Activated T-cell treated with anti-CD3 and anti-CD28 coated beads, Interleukin-2, amount 50 U/mL, for 72 hours (primary cell): Measurements from ENCODE around the gene ASTN2. TPM values are rescaled to one million over a fixed set of nuclear protein-coding genes. Genes with fewer than 3 reads are reported as not detected.

ENCODE experiments used
- ATAC-seq, 2 donors: fragments of 150-1000 bp; cut with Tn5 transposase; replicated peaks in 1 of 2; 2 replicates each; pipeline ENCODE4 v1.10.0; 2021; ENCODE audit warnings: moderate library complexity in 2 of 2, mild to moderate bottlenecking in 1 of 2
- DNase-seq, 2 donors: peaks; one replicate each; pipeline ENCODE4 v3.0.0; 2021 to 2022; ENCODE audit warnings: mixed read lengths in 1 of 2
- H3K27ac Mint-ChIP-seq: one replicate; pipeline ENCODE4 v1.8.0; 2022; ENCODE audit warnings: mild to moderate bottlenecking, moderate library complexity, mixed read lengths
- H3K27me3 Mint-ChIP-seq: one replicate; pipeline ENCODE4 v1.8.0; 2022; ENCODE audit warnings: low read depth, mixed read lengths
- H3K36me3 Mint-ChIP-seq, 2 donors: one replicate each; pipeline ENCODE4 v1.8.0; 2022; ENCODE audit warnings: mixed read lengths in 2 of 2, mild to moderate bottlenecking in 1 of 2; ENCODE audit not compliant: insufficient read depth in 2 of 2
- H3K4me1 Mint-ChIP-seq: one replicate; pipeline ENCODE4 v1.8.0; 2022; ENCODE audit warnings: low read depth, mixed read lengths
- H3K4me3 Mint-ChIP-seq, 2 donors: one replicate each; pipeline ENCODE4 v1.8.0; 2022; ENCODE audit warnings: mild to moderate bottlenecking in 2 of 2, mixed read lengths in 2 of 2, moderate library complexity in 2 of 2
- H3K9me3 Mint-ChIP-seq, 2 donors: one replicate each; pipeline ENCODE4 v1.8.0; 2022; ENCODE audit warnings: mixed read lengths in 2 of 2
- total RNA-seq, 2 donors: library from RNA; stranded (reverse); gene quantifications; one replicate each; pipeline ENCODE4 v1.2.3, GENCODE V29; 2022

ASTN2 gene
- total RNA-seq, 2 donors from 2014 or later: 4.2 to 5.6 TPM

- no peak overlapping the region for H3K27ac Mint-ChIP-seq
- no peak for DNase-seq
- H3K9me3 Mint-ChIP-seq: peaks cover 5 to 9% of the 10 kb centered on the region in 2 donors
- H3K4me3 Mint-ChIP-seq: no peak overlapping the region
- no peaks in the 10 kb centered on the region for H3K36me3 Mint-ChIP-seq
- H3K27me3 Mint-ChIP-seq: peaks cover 11% of the 10 kb centered on the region
- peaks cover 10% of the 10 kb centered on the region for H3K4me1 Mint-ChIP-seq
- ATAC-seq: no peak
Observed at GRCh38 chr9:116958881-116959280, 456.0 kb downstream of the ASTN2 start.

- Mint-ChIP-seq H3K4me3 (no peak overlapping the region), H3K4me1 (peaks cover 10% of the 10 kb centered on the region), H3K27ac (no peak overlapping the region), H3K36me3 (no peaks in the 10 kb centered on the region), H3K9me3 (peaks cover 3 to 4% of the 10 kb centered on the region in 2 donors), H3K27me3 (peaks cover 11% of the 10 kb centered on the region)
- no peak for DNase-seq
- no peak for ATAC-seq
Observed at GRCh38 chr9:116954731-116955130, 460.1 kb downstream of the ASTN2 start.

- Mint-ChIP-seq H3K27ac (no peak overlapping the region), H3K4me3 (no peak overlapping the region), H3K9me3 (peaks cover 5% of the 10 kb centered on the region in 2 donors), H3K27me3 (peaks cover 6% of the 10 kb centered on the region), H3K4me1 (no peaks in the 10 kb centered on the region), H3K36me3 (no peaks in the 10 kb centered on the region)
- DNase-seq (no peak), ATAC-seq (no peak)
Observed at GRCh38 chr9:116953271-116953670, 461.6 kb downstream of the ASTN2 start.

GRCh38 chr9:116952436-116952810 is 462.4 kb downstream of the ASTN2 start:
- DNase-seq (no peak), ATAC-seq (no peak)
- no peaks in the 10 kb centered on the region for H3K36me3 Mint-ChIP-seq
- no peak overlapping the region for H3K27ac Mint-ChIP-seq
- no peaks in the 10 kb centered on the region for H3K4me1 Mint-ChIP-seq
- H3K9me3 Mint-ChIP-seq: peaks cover 5% of the 10 kb centered on the region in 2 donors
- peaks cover 6% of the 10 kb centered on the region for H3K27me3 Mint-ChIP-seq
- H3K4me3 Mint-ChIP-seq: no peak overlapping the region

- Mint-ChIP-seq H3K27ac (no peak overlapping the region), H3K9me3 (peaks cover 5% of the 10 kb centered on the region in 2 donors), H3K4me3 (no peak overlapping the region), H3K27me3 (peaks cover 6% of the 10 kb centered on the region), H3K4me1 (no peaks in the 10 kb centered on the region), H3K36me3 (no peaks in the 10 kb centered on the region)
- DNase-seq (no peak), ATAC-seq (peak; percentile 51 to 52)
Observed at GRCh38 chr9:116951588-116952435, 463.0 kb downstream of the ASTN2 start.

- Mint-ChIP-seq H3K36me3 (no peaks in the 10 kb centered on the region), H3K9me3 (peaks cover 2% of the 10 kb centered on the region in 2 donors), H3K27ac (no peak overlapping the region), H3K4me3 (no peak overlapping the region), H3K27me3 (peaks cover 21% of the 10 kb centered on the region), H3K4me1 (no peaks in the 10 kb centered on the region)
- no peak for DNase-seq
- ATAC-seq: no peak
Observed at GRCh38 chr9:116945817-116946216, 469.0 kb downstream of the ASTN2 start.

- H3K36me3 Mint-ChIP-seq: no peaks in the 10 kb centered on the region
- H3K4me1 Mint-ChIP-seq: no peaks in the 10 kb centered on the region
- peaks cover 21% of the 10 kb centered on the region for H3K27me3 Mint-ChIP-seq
- DNase-seq: no peak
- peaks cover 2% of the 10 kb centered on the region in 2 donors for H3K9me3 Mint-ChIP-seq
- H3K27ac Mint-ChIP-seq: no peak overlapping the region
- H3K4me3 Mint-ChIP-seq: no peak overlapping the region
- no peak for ATAC-seq
Observed at GRCh38 chr9:116944714-116945534, 469.9 kb downstream of the ASTN2 start.

GRCh38 chr9:116943970-116944369 is 470.9 kb downstream of the ASTN2 start:
- Mint-ChIP-seq H3K36me3 (no peaks in the 10 kb centered on the region), H3K27me3 (peaks cover 15% of the 10 kb centered on the region), H3K9me3 (peaks cover 0 to 2% of the 10 kb centered on the region in 2 donors), H3K27ac (no peak overlapping the region), H3K4me3 (no peak overlapping the region), H3K4me1 (no peaks in the 10 kb centered on the region)
- DNase-seq (no peak), ATAC-seq (no peak)

- peaks cover 0 to 1% of the 10 kb centered on the region in 2 donors for H3K9me3 Mint-ChIP-seq
- H3K27ac Mint-ChIP-seq: no peak overlapping the region
- H3K4me1 Mint-ChIP-seq: no peaks in the 10 kb centered on the region
- DNase-seq (no peak), ATAC-seq (no peak)
- peaks cover 15% of the 10 kb centered on the region for H3K27me3 Mint-ChIP-seq
- no peaks in the 10 kb centered on the region for H3K36me3 Mint-ChIP-seq
- no peak overlapping the region for H3K4me3 Mint-ChIP-seq
Observed at GRCh38 chr9:116942593-116943061, 472.2 kb downstream of the ASTN2 start.

GRCh38 chr9:116941266-116941665 is 473.6 kb downstream of the ASTN2 start:
- no peak for DNase-seq
- H3K36me3 Mint-ChIP-seq: no peaks in the 10 kb centered on the region
- ATAC-seq: no peak
- H3K27ac Mint-ChIP-seq: no peak overlapping the region
- H3K4me3 Mint-ChIP-seq: no peak overlapping the region
- H3K4me1 Mint-ChIP-seq: no peaks in the 10 kb centered on the region
- peaks cover 1% of the 10 kb centered on the region in 2 donors for H3K9me3 Mint-ChIP-seq
- peaks cover 15% of the 10 kb centered on the region for H3K27me3 Mint-ChIP-seq

GRCh38 chr9:116940614-116941215 is 474.1 kb downstream of the ASTN2 start:
- ATAC-seq: no peak
- Mint-ChIP-seq H3K27me3 (peaks cover 15% of the 10 kb centered on the region), H3K27ac (no peak overlapping the region), H3K36me3 (no peaks in the 10 kb centered on the region), H3K4me3 (no peak overlapping the region), H3K9me3 (peaks cover 3 to 5% of the 10 kb centered on the region in 2 donors), H3K4me1 (no peaks in the 10 kb centered on the region)
- DNase-seq: no peak

- H3K27me3 Mint-ChIP-seq: peaks cover 15% of the 10 kb centered on the region
- H3K4me3 Mint-ChIP-seq: no peak overlapping the region
- no peaks in the 10 kb centered on the region for H3K36me3 Mint-ChIP-seq
- H3K9me3 Mint-ChIP-seq: peaks cover 3 to 5% of the 10 kb centered on the region in 2 donors
- no peaks in the 10 kb centered on the region for H3K4me1 Mint-ChIP-seq
- DNase-seq (no peak), ATAC-seq (no peak)
- H3K27ac Mint-ChIP-seq: no peak overlapping the region
Observed at GRCh38 chr9:116939614-116940013, 475.2 kb downstream of the ASTN2 start.

- no peak for DNase-seq
- peaks cover 15% of the 10 kb centered on the region for H3K27me3 Mint-ChIP-seq
- no peak overlapping the region for H3K27ac Mint-ChIP-seq
- no peaks in the 10 kb centered on the region for H3K4me1 Mint-ChIP-seq
- no peaks in the 10 kb centered on the region for H3K36me3 Mint-ChIP-seq
- peaks cover 3 to 5% of the 10 kb centered on the region in 2 donors for H3K9me3 Mint-ChIP-seq
- no peak overlapping the region for H3K4me3 Mint-ChIP-seq
- ATAC-seq: no peak
Observed at GRCh38 chr9:116939161-116939560, 475.7 kb downstream of the ASTN2 start.
